ENCODE measurements around the gene PLPP4. TPM values are rescaled to one million over a fixed set of nuclear protein-coding genes. Genes with fewer than 3 reads are reported as not detected.

The PLPP4 gene
- total and polyA plus RNA-seq, 3 donors from 2014 or later: 12.6 to 65.8 (median 21.9) TPM

GRCh38 chr10:120539076-120539475 lies 82.0 kb downstream of the PLPP4 start:
- H3K36me3 ChIP-seq (ENCODE audit: low read depth, missing control alignments): no peaks in the 10 kb centered on the region
- TF ChIP-seq POLR2A (IDR thresholded peaks at IDR 0.05) (no peak), CTCF (IDR thresholded peaks at IDR 0.05) (no peak)
- H3K4me1 ChIP-seq: no peaks in the 10 kb centered on the region
- intact Hi-C loops (cut with DNase I; ENCODE audit: low total_unique reads): no loop called here
- H3K27me3 ChIP-seq: no peaks in the 10 kb centered on the region
- 64 to 73% methylated on average over 3 of the region's 3 CpGs for WGBS, 2 donors
- no peak overlapping the region for H3K4me3 ChIP-seq
- no peak for DNase-seq
- no peaks in the 10 kb centered on the region for H3K9me3 ChIP-seq
- no peak overlapping the region for H3K27ac ChIP-seq

DNA sequence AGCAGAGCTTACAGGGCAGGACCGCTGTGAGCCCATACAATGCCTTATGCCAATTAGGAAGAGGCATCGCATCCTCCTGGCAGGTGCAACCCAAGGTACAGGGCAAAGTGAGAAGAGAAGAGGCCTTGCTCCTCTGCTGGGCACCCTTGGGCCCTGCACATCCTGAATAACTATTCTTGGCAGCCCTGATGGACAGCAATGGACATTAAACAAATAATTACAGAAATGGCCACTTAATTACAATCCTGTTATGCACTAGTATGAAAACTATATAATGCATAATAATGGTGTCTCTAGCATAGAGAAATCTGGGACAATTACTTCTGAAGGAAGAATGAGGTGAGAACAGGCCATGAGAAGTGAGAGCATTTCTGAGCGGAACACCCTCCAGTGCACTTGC lies 83.5 kb downstream of the PLPP4 start:
- WGBS, 2 donors: 91 to 96% methylated on average over 3 of the region's 3 CpGs
- no peak overlapping the region for H3K4me3 ChIP-seq
- H3K4me1 ChIP-seq: no peaks in the 10 kb centered on the region
- no peak overlapping the region for H3K27ac ChIP-seq
- no peaks in the 10 kb centered on the region for H3K27me3 ChIP-seq
- H3K9me3 ChIP-seq: no peaks in the 10 kb centered on the region
- no peaks in the 10 kb centered on the region for H3K36me3 ChIP-seq (ENCODE audit: low read depth, missing control alignments)
- TF ChIP-seq CTCF (IDR thresholded peaks at IDR 0.05) (no peak), POLR2A (IDR thresholded peaks at IDR 0.05) (no peak)
- intact Hi-C loops (cut with DNase I; ENCODE audit: low total_unique reads): no loop called here
- no peak for DNase-seq

GRCh38 chr10:120541984-120542383 lies 85.0 kb downstream of the PLPP4 start:
- no peak overlapping the region for H3K27ac ChIP-seq
- no peaks in the 10 kb centered on the region for H3K36me3 ChIP-seq (ENCODE audit: low read depth, missing control alignments)
- H3K27me3 ChIP-seq: no peaks in the 10 kb centered on the region
- DNase-seq: no peak
- no peak overlapping the region for H3K4me3 ChIP-seq
- no peaks in the 10 kb centered on the region for H3K4me1 ChIP-seq
- intact Hi-C loops (cut with DNase I; ENCODE audit: low total_unique reads): no loop called here
- TF ChIP-seq POLR2A (IDR thresholded peaks at IDR 0.05) (no peak), CTCF (IDR thresholded peaks at IDR 0.05) (no peak)
- no peaks in the 10 kb centered on the region for H3K9me3 ChIP-seq
- 81 to 83% methylated on average over 4 of the region's 4 CpGs for WGBS, 2 donors

GRCh38 chr10:120542591-120542990 lies 85.6 kb downstream of the PLPP4 start:
- intact Hi-C loops (cut with DNase I; ENCODE audit: low total_unique reads): no loop called here
- DNase-seq: no peak
- Histone ChIP-seq H3K27ac (no peak overlapping the region), H3K4me3 (no peak overlapping the region), H3K9me3 (no peaks in the 10 kb centered on the region), H3K27me3 (no peaks in the 10 kb centered on the region), H3K36me3 (ENCODE audit: low read depth, missing control alignments) (no peaks in the 10 kb centered on the region), H3K4me1 (no peaks in the 10 kb centered on the region)
- WGBS, 2 donors: 77 to 78% methylated on average over 7 of the region's 7 CpGs
- TF ChIP-seq POLR2A (IDR thresholded peaks at IDR 0.05) (no peak), CTCF (IDR thresholded peaks at IDR 0.05) (no peak)

GRCh38 chr10:120543291-120543690 lies 86.3 kb downstream of the PLPP4 start:
- no peak for DNase-seq
- TF ChIP-seq POLR2A (IDR thresholded peaks at IDR 0.05) (no peak), CTCF (IDR thresholded peaks at IDR 0.05) (no peak)
- 91 to 92% methylated on average over 2 of the region's 2 CpGs for WGBS, 2 donors
- H3K27ac ChIP-seq: no peak overlapping the region
- intact Hi-C loops (cut with DNase I; ENCODE audit: low total_unique reads): no loop called here
- H3K4me1 ChIP-seq: no peaks in the 10 kb centered on the region
- H3K27me3 ChIP-seq: no peaks in the 10 kb centered on the region
- no peaks in the 10 kb centered on the region for H3K9me3 ChIP-seq
- no peak overlapping the region for H3K4me3 ChIP-seq
- no peaks in the 10 kb centered on the region for H3K36me3 ChIP-seq (ENCODE audit: low read depth, missing control alignments)
